ENCODE measurements around the gene DPP6.
"Not testable (repeated sequence)": the region's sequence is repeated elsewhere in the genome, so short reads cannot be mapped to it uniquely, and the experiment has no call there.

GRCh38 chr7:154018354-154018753 lies 33.8 kb upstream of the DPP6 start:
- not testable (repeated sequence) for TF ChIP-seq EP300 (IDR thresholded peaks at IDR 0.05; ENCODE audit: borderline replicate concordance in 1 of 2, low read depth in 1 of 2, low read length in 1 of 2); TCF12 (IDR thresholded peaks at IDR 0.05); CTCF (IDR thresholded peaks at IDR 0.05); GABPA (IDR thresholded peaks at IDR 0.05; ENCODE audit: low read depth); POLR2AphosphoS5 (IDR thresholded peaks at IDR 0.05; ENCODE audit: low read depth, low read length); NRF1 (IDR thresholded peaks at IDR 0.05; ENCODE audit: low read depth, low read length); RFX5 (IDR thresholded peaks at IDR 0.05; ENCODE audit: low read length); YY1 (IDR thresholded peaks at IDR 0.05; ENCODE audit: low read depth); REST (IDR thresholded peaks at IDR 0.05; ENCODE audit: low read depth, low read length); NFIC (IDR thresholded peaks at IDR 0.05; ENCODE audit: borderline replicate concordance); TAF1 (IDR thresholded peaks at IDR 0.05; ENCODE audit: borderline replicate concordance, low read depth, low read length)
